ENCODE data around the gene CD99L2.
"Not testable (repeated sequence)": the region's sequence is repeated elsewhere in the genome, so short reads cannot be mapped to it uniquely, and the experiment has no call there.

CD99L2 gene

GRCh38 chrX:150893936-150894335 is 4.5 kb downstream of the CD99L2 start:
- no peak for DNase-seq

- DNase-seq, result no peak
Measured at GRCh38 chrX:150889131-150889530, 9.3 kb downstream of the CD99L2 start.

- DNase-seq, result peak; percentile 12
Measured at GRCh38 chrX:150887906-150888465, 10.5 kb downstream of the CD99L2 start.

GRCh38 chrX:150887268-150887667 is 11.2 kb downstream of the CD99L2 start:
- not testable (repeated sequence) for DNase-seq

GRCh38 chrX:150886381-150886780 is 12.1 kb downstream of the CD99L2 start:
- no peak for DNase-seq

GRCh38 chrX:150880808-150881165 is 17.7 kb downstream of the CD99L2 start:
- no peak for DNase-seq

- no peak for DNase-seq
Measured at GRCh38 chrX:150879855-150880807, 18.3 kb downstream of the CD99L2 start.

GRCh38 chrX:150875621-150876020 is 22.8 kb downstream of the CD99L2 start:
- DNase-seq, result not testable (repeated sequence)

- no peak for DNase-seq
Measured at GRCh38 chrX:150874448-150874847, 24.0 kb downstream of the CD99L2 start.

- no peak for DNase-seq
Measured at GRCh38 chrX:150873616-150874015, 24.9 kb downstream of the CD99L2 start.

- no peak for DNase-seq
Measured at GRCh38 chrX:150872773-150873336, 25.6 kb downstream of the CD99L2 start.

GRCh38 chrX:150871341-150871811 is 27.1 kb downstream of the CD99L2 start:
- DNase-seq, result no peak

- DNase-seq, result no peak
Measured at GRCh38 chrX:150870487-150871340, 27.8 kb downstream of the CD99L2 start.

- DNase-seq, result no peak
Measured at GRCh38 chrX:150870029-150870428, 28.4 kb downstream of the CD99L2 start.

- DNase-seq, result no peak
Measured at GRCh38 chrX:150869450-150869849, 29.0 kb downstream of the CD99L2 start.

- DNase-seq, result no peak
Measured at GRCh38 chrX:150868625-150869024, 29.8 kb downstream of the CD99L2 start.

- DNase-seq, result no peak
Measured at GRCh38 chrX:150864127-150864526, 34.3 kb downstream of the CD99L2 start.

- DNase-seq, result no peak
Measured at GRCh38 chrX:150863191-150863590, 35.3 kb downstream of the CD99L2 start.

- DNase-seq, result no peak
Measured at GRCh38 chrX:150857453-150857852, 41.0 kb downstream of the CD99L2 start.

GRCh38 chrX:150856785-150857184 is 41.7 kb downstream of the CD99L2 start:
- DNase-seq, result no peak

- no peak for DNase-seq
Measured at GRCh38 chrX:150856101-150856500, 42.4 kb downstream of the CD99L2 start.

GRCh38 chrX:150854856-150855255 is 43.6 kb downstream of the CD99L2 start:
- no peak for DNase-seq

All from midbrain (tissue), 1 donor.